Thyroid gland (tissue), 4 donors: Measurements from ENCODE around the gene SIDT1. TPM values are rescaled to one million over a fixed set of nuclear protein-coding genes. Genes with fewer than 3 reads are reported as not detected.
A peak's percentile ranks its signal among the peaks of the same experiment; 100 is the strongest.

Experiments
- DNase-seq, 2 donors: peaks; one replicate each; pipeline ENCODE4 v3.0.0-alpha.2; 2019
- H3K27ac ChIP-seq, 3 donors: fragments of 200-600 bp; sonication (generic); 1 replicate in 2 of 3; 2 replicates in 1 of 3; pipeline ENCODE4 v1.5.1; 2016 to 2019; ENCODE audit warnings: mild to moderate bottlenecking in 1 of 3, moderate library complexity in 1 of 3
- H3K27me3 ChIP-seq: fragments of 200-600 bp; sonication (generic); one replicate; pipeline ENCODE4 v1.5.1; 2019
- H3K36me3 ChIP-seq, 2 donors: fragments of 200-600 bp; sonication (generic); one replicate each; pipeline ENCODE4 v1.5.1; 2016 to 2019
- H3K4me1 ChIP-seq, 2 donors: fragments of 200-600 bp; sonication (generic); one replicate each; pipeline ENCODE4 v1.5.1; 2017 to 2019
- H3K4me3 ChIP-seq, 3 donors: fragments of 200-600 bp; sonication (generic); replicated peaks in 1 of 3; 1 replicate in 2 of 3; 2 replicates in 1 of 3; pipeline ENCODE4 v1.5.1; 2016; ENCODE audit warnings: mild to moderate bottlenecking in 1 of 3
- H3K9me3 ChIP-seq: fragments of 200-600 bp; sonication (generic); one replicate; pipeline ENCODE4 v1.5.1; 2017
- CTCF ChIP-seq, 6 experiments: fragments of 200-600 bp in 3 of 6; fragments of 450-650 bp in 3 of 6; sonication (generic) in 3 of 6; IDR thresholded peaks; one replicate each; pipeline ENCODE4 v1.5.1; 2016 to 2019; ENCODE audit warnings: antibody characterized with exemption in 6 of 6, mild to moderate bottlenecking in 2 of 6, inconsistent platforms in 1 of 6, moderate library complexity in 1 of 6
- POLR2A ChIP-seq, 2 donors: fragments of 450-650 bp; IDR thresholded peaks; one replicate each; pipeline ENCODE4 v1.6.1; 2017; ENCODE audit warnings: antibody characterized with exemption in 2 of 2, mild to moderate bottlenecking in 2 of 2, moderate library complexity in 1 of 2
- WGBS, 2 donors: methylation state at CpG; one replicate each; pipeline ENCODE4 v1.1.5; 2017; 5-methylcytosine and 5-hydroxymethylcytosine counted together
- intact Hi-C: fragments of 100-400 bp; cut with DNase I; formaldehyde crosslinking; loops from one replicate; pipeline ENCODE4 v1.15.1; 2023
- total RNA-seq, 4 donors: library from RNA; depleted of rRNA; stranded (reverse); fragments of >200 nt; gene quantifications; one replicate each; pipeline ENCODE4 v1.2.3, GENCODE V29; 2016

Gene SIDT1
- total RNA-seq, 4 donors from 2014 or later: 0.98 to 3.1 (median 2.6) TPM

DNA sequence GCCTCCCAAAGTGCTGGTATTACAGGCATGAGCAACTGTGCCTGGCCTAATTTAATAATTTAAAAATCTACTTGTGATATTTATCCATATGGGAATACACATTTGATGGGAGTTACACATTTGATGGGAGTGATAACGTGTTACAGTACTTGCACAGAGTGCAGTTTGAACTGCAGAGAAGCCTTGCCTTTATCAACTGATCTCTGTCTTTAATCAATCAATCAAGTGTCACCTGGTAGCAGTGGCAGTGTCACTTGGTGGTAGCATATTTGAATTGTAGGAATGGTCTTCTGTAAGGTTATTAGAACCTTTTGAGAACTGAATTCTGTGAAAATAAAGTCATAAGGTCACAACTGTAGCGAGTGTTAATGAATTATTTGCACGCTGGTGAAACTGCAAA, 37.8 kb downstream of the SIDT1 start:
- no peak for DNase-seq
- Histone ChIP-seq H3K4me1 (no peaks in the 10 kb centered on the region), H3K4me3 (no peak overlapping the region), H3K36me3 (no peaks in the 10 kb centered on the region), H3K27ac (no peak overlapping the region), H3K27me3 (no peaks in the 10 kb centered on the region), H3K9me3 (no peaks in the 10 kb centered on the region)
- 88 to 93% methylated on average over 3 of the region's 3 CpGs for WGBS, 2 donors
- no peak for TF ChIP-seq POLR2A (IDR thresholded peaks at IDR 0.05)
- no peak for TF ChIP-seq CTCF (IDR thresholded peaks at IDR 0.05)
- intact Hi-C loops: no loop called here

DNA sequence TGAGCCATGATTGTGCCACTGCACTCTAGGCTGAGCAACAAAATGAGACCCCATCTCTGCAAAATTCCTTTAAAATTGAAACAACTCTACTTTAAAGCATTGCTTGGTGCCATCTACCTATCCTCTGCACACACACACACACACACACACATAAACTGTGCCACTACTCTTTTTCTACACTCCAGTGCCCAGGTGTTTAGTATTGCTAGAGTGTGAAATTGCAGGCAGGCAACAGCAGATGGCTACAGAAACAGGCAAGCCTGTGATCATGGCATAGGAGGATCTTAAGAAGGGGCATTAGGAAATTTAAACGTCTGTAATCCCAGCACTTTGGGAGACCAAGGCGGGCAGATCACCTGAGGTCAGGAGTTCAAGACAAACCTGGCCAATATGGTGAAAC, 39.0 kb downstream of the SIDT1 start:
- no peak overlapping the region for H3K27ac ChIP-seq
- 23 to 43% methylated on average over 2 of the region's 2 CpGs for WGBS, 2 donors
- TF ChIP-seq POLR2A (IDR thresholded peaks at IDR 0.05): no peak
- TF ChIP-seq CTCF (IDR thresholded peaks at IDR 0.05): no peak
- no peaks in the 10 kb centered on the region for H3K9me3 ChIP-seq
- intact Hi-C loops: no loop called here
- no peaks in the 10 kb centered on the region for H3K36me3 ChIP-seq
- no peak for DNase-seq
- H3K4me1 ChIP-seq: no peaks in the 10 kb centered on the region
- no peak overlapping the region for H3K4me3 ChIP-seq
- no peaks in the 10 kb centered on the region for H3K27me3 ChIP-seq

- no peak overlapping the region for H3K4me3 ChIP-seq
- no peaks in the 10 kb centered on the region for H3K9me3 ChIP-seq
- H3K36me3 ChIP-seq: no peaks in the 10 kb centered on the region
- H3K27me3 ChIP-seq: no peaks in the 10 kb centered on the region
- intact Hi-C loops: no loop called here
- no peaks in the 10 kb centered on the region for H3K4me1 ChIP-seq
- 89 to 90% methylated on average over 3 of the region's 3 CpGs for WGBS, 2 donors
- TF ChIP-seq POLR2A (IDR thresholded peaks at IDR 0.05) (no peak), CTCF (IDR thresholded peaks at IDR 0.05) (no peak)
- no peak overlapping the region for H3K27ac ChIP-seq
- DNase-seq: no peak
These were observed 41.4 kb downstream of the SIDT1 start for GRCh38 chr3:113573728-113574127.

DNA sequence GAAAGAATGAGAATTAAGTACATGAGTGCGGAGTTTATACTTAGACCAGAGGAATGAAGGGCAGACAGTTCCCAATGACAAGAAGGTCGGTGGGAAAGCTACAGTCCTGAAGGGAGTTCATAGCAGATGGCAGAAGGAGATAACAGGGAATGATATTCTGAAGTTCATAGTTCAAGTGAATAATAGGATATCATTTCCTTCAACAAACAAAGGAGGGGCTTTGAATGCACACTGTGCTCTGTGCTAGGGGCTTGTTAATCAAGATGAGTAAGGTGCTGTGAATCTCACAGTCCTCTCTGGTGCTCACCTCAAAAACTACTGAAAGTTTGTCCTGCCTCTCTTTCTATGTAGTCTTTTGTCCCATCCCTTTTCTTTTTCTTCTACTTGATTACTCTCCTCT, 41.9 kb downstream of the SIDT1 start:
- no peaks in the 10 kb centered on the region for H3K36me3 ChIP-seq
- no peak for DNase-seq
- WGBS, 2 donors: 72 to 79% methylated on average over 2 of the region's 2 CpGs
- intact Hi-C loops: no loop called here
- no peaks in the 10 kb centered on the region for H3K4me1 ChIP-seq
- TF ChIP-seq CTCF (IDR thresholded peaks at IDR 0.05) (no peak), POLR2A (IDR thresholded peaks at IDR 0.05) (no peak)
- no peaks in the 10 kb centered on the region for H3K9me3 ChIP-seq
- no peak overlapping the region for H3K4me3 ChIP-seq
- H3K27me3 ChIP-seq: no peaks in the 10 kb centered on the region
- no peak overlapping the region for H3K27ac ChIP-seq

GRCh38 chr3:113575206-113575605, 42.9 kb downstream of the SIDT1 start:
- no peak overlapping the region for H3K4me3 ChIP-seq
- no peaks in the 10 kb centered on the region for H3K9me3 ChIP-seq
- no peak overlapping the region for H3K27ac ChIP-seq
- WGBS, 2 donors: 23 to 26% methylated on average over 4 of the region's 4 CpGs
- DNase-seq: peak; percentile 52 to 57
- no peaks in the 10 kb centered on the region for H3K36me3 ChIP-seq
- no peaks in the 10 kb centered on the region for H3K27me3 ChIP-seq
- intact Hi-C loops: no loop called here
- TF ChIP-seq POLR2A (IDR thresholded peaks at IDR 0.05) (no peak), CTCF (IDR thresholded peaks at IDR 0.05) (no peak)
- no peaks in the 10 kb centered on the region for H3K4me1 ChIP-seq
